GM18873 (cell line): Measurements from ENCODE around the gene BMPR1A.

Experiments
- ATAC-seq: cut with Tn5 transposase; IDR thresholded peaks from one replicate; pipeline ENCODE4 v1.9.1; 2021; ENCODE audit warnings: mild to moderate bottlenecking, moderate library complexity, moderate number of reproducible peaks; ENCODE audit not compliant: unreplicated experiment, low FRiP score

The BMPR1A gene

DNA sequence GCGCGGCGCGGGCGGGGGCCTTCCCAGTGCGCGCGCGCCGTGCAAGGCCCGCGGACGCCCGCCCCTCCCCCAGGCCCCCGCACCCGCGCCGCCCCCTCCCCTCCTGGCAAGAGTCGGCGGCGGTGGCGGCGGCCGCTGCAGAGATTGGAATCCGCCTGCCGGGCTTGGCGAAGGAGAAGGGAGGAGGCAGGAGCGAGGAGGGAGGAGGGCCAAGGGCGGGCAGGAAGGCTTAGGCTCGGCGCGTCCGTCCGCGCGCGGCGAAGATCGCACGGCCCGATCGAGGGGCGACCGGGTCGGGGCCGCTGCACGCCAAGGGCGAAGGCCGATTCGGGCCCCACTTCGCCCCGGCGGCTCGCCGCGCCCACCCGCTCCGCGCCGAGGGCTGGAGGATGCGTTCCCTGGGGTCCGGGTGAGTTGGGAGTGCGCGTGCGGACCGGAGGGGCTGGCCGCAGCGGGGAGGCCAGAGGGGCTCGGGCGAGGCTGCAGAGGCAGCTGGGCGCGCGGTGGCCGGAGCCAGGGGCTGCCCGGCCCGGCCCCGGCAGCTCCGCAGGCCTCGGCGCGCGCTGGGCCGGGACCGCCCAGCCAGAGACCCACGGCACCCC, at the start of gene BMPR1A:
BMPR1A (plus strand) TSS at position 109 of the 602 bp plus-strand sequence. CDS start 119,400 bp downstream, outside the sequence.
- ATAC-seq, result peak; percentile 24

DNA sequence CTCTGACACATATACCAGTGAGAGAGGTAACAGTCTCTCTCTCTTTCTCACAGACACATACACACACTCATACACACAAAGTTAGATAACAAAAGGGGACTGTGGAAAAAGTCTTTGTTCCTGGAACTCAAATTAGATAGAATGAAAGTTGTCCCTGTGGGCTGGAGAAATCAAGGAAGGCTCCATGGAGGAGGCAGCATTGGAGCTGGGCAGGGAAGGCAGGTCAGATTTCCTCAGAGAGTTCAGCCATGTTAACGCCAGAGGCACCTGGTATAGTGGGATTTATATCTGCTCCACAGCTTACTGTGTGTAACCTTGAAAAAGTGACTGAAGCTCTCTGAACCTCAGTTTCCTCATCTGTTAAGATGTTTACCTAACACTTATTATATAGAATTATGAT, 49.4 kb upstream of the BMPR1A start:
- ATAC-seq, result no peak

DNA sequence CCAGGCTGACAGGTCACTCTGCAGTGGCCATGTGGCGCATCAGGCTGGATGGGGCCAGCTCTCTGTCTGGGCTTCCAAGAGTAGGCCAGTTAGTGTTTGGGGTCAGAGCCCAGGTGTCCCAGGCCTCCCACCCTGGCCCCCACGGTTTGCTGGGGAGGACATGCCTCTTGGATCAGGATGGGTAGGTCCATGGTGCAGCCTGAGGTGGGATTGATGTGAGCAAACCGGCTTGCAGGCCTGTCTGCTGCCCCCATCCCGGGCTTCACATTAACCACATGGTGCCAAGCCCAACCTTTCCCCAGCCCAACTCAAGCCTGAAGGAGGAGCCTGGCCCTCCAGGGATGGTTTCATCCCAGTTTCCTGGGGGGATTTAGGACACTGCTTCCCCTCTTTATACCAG, 48.9 kb upstream of the BMPR1A start:
- ATAC-seq, result no peak

DNA sequence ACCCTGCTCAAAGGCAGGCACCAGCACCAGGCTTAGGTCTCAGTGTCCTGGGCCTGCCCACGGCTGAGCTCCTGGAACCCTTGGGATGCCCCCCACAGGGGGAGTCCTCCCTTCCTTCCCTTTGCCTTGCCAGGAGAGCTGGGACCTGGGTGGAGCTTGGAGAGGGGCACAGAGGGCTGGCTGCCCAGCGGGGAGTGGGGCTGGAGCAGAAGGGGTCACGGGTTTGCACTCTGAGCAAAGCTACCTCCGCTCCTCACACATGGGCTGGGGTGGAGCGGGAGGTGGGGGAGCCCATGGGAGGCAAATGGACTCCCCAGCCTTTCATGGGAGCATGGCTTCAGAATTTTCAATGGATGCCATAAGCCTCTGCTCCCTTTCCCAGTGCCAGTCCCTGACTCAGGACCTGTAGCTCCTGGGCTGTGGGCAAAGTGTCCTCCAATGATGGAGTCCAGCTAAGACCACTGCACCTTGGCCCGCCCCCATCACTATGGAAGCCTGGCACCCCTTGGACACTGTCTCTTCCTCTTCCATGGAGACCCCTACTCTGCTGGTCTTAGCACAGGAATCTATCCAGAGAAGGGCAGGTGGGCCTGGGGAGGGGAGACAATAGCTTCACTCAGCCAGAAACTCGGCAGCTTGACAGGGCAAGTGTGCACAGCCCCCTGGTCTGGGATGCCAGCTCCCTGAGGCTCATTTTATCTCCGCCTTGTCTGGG, 48.2 kb upstream of the BMPR1A start:
- ATAC-seq, result no peak

DNA sequence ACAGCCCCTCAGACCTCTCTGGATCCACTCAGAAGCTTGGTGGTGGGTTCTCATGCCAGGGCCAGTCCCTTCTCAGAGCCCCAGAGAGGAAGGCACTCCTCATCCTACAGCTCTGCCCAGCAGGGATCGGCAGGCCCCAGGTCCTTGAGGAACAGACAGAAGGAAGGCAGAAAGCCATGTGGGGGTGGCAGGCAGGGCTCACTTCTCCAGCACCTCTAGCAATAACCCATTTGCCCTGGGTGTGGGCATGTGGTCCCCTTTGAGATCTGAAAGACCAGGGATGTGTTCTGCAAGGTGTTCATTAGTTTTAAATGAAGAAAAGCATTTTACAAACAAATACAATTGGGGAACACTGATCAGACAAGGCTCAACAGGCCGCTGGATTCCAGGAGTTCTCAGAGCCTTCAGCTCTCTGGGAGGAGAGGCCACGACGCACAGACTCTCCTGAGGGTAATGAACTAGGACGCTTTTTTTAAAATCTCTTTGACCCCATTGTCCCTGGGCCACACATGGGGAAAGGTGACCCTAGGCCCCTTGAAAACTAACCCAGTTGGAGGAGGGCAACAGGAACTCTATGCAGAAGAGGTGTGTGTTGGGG, 47.5 kb upstream of the BMPR1A start:
- ATAC-seq, result no peak

DNA sequence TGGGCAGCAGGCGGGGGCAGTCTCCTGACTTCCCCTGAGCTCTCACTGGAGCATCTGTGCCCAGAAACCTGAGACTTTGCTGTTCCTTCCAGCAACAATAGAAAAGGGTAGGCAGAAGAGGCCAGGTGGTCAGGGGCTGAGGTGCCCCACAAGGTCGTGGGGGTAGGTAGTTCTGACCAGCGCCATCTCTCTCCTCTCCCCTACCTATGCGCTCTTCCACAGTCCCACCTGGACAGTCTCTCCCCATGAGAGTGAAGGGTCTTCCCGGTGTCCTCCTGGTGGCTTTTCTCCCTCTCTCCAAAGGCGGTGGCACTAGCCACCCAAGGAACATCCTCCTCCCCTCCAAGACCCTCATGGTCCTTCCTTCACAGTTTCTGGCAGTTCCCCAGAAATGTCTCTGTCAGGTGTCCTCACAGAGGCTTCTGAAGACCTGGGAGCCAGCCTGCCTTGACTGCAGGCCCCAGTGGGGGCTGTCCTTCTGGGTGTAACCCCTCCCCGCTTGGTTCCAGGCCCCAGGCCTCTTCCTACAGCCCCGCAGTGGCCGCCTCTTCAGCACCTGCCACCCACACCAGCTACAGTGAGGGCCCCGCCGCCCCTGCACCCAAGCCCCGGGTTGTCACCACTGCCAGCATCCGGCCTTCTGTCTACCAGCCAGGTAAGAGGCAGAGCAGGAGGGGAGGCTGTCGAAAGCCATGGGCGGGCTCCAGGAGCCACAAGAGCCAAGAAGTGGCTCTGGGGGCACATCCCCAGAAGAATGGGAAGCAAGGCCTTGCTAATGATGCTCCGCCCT, 46.8 kb upstream of the BMPR1A start:
- no peak for ATAC-seq

DNA sequence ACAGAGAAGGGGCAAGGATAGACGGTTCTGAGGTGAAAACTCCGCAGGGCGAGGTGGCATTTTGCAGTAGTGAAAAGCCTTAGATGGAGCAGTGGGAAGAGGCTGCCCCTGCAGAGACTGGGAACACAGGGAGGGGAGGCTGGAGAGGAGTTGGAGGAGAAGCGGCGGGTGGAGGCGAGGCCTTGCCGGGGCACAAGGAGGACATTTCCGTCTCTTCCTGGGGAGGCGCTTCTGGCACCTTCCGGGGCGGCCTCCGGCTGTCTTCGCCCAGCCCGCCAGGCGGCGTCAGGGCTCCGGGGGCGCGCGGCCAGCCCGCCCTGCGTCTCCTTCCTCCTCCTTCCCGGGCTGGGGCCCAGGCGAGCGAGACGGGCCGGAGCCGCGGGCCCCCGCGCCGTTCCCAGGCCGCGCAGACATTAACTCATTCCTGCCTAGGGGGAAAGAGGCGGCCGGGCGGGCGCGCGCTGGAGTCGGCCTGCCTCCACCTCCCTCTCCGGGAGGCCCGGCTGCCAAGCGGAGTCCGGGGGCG, 45.4 kb upstream of the BMPR1A start:
- peak; percentile 65 for ATAC-seq

DNA sequence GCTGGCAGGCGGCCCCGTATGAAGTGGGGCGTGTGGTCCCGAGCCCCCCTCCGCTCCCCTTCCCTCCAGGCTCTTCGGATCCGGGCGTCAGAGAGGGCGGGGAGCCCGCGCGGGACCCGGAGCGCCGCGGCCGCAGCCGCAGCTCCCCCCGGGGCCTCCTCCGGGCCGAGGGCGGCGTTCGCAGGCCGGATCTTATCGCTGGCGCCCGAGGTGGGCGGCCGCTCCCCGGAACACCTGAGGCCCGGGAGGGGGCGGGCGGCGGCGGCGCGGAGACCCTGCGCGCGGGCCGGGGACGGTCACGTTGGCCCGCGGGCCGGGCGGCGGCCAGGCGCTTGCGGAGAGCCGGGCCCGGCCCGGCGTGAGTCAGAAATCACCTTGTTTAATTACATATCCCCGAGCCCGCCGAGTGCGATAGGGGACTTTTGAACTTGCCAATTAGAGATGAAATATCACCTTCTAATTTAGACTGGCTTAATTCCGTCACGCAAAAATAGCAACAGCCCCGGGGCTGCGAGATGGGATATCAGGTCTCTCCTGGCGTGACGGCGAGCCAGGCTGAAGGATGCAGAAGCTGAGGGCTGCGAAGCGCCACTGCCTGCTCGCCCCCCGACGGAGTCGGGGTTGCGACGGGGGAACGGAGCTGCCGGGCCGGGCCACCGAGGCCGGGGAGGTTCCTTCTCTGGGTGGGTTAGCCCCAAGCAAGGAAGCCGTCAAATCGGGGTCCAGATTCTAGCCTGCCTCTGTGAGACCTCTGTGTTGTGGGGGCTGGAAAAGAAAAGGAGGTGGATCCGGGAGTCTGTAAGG, 44.7 kb upstream of the BMPR1A start:
- ATAC-seq, result peak; percentile 29

DNA sequence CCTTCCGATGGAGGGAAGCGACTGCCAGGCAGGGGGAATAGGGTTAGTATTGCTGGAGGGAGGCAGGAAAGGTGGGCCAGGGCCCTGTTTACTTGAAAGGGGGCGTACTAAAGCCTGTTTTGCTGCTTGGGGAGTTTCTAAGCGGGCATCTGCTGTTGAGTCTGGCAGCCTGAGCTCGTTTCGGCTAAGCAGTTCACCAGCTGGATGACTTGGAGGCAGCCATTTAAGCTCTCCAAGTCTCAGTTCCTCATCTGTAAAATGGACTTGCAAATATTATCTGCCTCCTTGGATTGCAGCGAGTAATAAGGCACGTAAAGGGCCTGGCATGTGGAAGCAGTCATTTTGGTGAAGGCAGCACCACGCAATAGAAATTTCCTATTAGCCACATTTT, 44.1 kb upstream of the BMPR1A start:
- ATAC-seq, result peak; percentile 29

DNA sequence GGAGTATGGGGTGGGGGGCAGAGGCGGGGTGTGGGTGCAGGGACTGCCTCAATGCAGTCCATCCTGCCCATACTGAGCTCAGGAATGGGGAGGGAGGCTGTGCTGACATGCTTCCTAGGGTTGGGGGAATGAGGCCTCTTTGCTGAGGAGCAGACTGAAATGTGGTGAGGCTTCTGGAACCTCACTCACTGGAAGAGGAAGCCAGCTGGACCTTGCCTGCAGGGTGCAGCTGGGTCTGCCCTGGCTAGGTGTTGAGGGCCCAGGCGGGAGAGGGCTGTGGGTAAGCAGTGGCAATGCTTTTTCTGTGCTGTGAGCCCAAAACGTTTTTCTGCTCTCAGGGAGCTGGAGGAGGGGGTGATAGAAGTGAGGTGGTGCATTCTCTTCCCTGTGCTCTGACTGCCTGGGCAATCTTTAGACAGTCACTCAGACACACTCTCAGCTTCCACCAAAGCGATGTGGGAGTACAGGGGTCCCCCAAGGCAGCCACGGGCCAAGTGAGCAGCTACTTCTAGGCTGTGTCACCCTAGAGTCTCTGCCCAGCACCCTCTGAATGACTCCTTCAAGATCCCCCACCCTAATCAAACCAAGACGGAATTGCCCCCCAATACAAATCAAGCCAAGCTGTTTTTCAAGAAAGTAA, 41.1 kb upstream of the BMPR1A start:
- ATAC-seq, result no peak

DNA sequence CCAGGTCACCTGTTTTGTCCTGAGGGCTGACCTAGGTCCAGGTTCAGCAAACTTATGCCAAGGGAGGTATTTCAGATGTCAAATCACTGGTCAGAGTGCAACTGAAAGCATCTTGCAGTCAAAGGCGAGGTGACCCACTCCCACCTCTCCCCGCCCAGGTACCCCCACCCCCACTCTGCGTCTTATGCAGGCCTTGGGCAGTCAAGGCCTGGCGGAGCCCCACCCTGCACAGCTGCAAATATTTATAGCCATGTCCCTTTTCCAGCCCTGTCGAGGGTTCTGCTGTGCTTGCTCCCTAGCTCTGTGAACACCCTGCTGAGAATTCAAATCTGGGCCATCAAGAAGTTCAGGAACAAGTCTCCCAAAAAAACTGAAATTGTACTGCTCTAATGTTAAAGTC, 40.6 kb upstream of the BMPR1A start:
- ATAC-seq, result no peak

DNA sequence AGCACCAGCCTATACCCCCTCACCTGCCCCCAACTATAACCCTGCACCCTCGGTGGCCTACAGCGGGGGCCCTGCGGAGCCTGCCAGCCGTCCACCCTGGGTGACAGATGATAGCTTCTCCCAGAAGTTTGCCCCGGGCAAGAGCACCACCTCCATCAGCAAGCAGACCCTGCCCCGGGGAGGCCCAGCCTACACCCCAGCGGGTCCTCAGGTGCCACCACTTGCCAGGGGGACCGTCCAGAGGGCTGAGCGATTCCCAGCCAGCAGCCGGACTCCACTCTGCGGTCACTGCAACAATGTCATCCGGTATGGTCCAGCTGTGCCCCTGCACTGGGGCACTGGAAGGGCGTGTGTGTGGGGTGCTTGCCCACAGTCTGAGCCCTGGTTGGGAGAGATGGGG, 40.0 kb upstream of the BMPR1A start:
- ATAC-seq, result no peak

DNA sequence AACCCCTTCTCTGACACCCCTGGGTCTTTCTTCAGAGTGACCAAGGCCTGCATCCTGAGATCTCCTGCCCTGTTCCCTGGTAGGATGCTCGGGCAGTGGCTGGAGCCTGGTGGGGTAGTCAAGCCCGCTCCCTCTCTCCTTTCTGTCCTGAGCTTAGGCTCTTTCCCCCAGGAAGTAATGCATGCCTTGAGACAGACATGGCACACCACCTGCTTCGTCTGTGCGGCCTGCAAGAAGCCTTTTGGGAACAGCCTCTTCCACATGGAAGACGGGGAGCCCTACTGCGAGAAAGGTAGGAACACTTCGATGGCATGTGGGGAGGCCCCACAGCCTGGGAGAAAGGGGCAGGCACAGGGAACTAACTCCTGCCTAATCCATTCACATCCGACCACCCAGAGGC, 37.9 kb upstream of the BMPR1A start:
- ATAC-seq, result no peak

DNA sequence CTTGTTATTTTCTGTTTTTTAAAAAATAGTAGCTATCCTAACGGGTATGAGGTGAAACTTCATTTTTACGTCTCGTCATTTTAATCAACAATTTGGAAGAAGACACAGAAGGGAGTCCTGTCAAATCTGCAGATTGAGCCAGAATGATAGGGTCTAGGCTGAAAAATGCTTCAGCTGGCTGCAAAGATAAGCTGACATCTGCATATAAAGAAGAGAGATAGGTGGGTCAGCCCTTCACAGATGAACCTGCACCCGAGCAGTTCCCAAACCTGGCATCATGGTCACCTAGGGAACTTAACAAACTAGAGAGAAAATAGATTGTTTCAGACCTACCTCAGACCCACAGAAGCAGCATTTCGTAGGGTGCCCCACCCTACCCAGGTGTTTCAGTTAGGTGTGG, 35.2 kb upstream of the BMPR1A start:
- ATAC-seq, result no peak

DNA sequence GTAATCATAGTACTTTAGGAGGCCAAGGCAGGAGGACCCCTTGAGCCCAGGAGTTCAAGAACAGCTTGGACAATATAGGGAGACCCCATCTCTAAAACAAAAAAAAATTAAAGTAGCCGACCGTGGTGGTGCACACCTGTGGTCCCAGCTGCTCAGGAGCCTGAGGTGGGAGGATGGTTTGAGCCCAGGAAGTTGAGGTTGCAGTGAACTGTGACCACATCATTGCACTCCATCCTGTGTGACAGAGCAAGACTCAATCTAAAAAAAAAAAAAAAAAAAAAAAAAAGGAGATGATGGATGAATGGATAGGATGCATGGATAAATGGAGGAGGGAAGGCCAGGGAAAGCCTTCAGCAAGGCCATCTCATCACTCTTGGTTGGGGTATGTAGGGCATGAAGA, 33.4 kb upstream of the BMPR1A start:
- ATAC-seq, result no peak

DNA sequence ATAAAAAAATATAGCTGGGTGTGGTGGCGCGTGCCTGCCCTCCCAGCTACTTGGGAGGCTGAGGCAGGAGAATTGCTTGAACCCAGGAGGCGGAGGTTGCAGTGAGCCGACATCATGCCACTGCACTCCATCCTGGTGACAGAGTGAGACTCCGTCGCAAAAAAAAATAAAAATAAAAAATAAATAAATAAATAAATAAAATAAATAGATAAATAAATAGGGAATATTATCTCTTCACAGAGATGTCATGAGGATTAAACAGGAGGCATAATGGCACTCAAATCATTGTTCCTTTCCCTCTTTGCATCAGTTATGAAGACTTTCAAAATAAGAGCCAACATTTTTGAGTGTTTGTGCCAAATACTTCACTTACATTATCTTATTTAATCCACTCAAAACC, 32.0 kb upstream of the BMPR1A start:
- ATAC-seq, result no peak

DNA sequence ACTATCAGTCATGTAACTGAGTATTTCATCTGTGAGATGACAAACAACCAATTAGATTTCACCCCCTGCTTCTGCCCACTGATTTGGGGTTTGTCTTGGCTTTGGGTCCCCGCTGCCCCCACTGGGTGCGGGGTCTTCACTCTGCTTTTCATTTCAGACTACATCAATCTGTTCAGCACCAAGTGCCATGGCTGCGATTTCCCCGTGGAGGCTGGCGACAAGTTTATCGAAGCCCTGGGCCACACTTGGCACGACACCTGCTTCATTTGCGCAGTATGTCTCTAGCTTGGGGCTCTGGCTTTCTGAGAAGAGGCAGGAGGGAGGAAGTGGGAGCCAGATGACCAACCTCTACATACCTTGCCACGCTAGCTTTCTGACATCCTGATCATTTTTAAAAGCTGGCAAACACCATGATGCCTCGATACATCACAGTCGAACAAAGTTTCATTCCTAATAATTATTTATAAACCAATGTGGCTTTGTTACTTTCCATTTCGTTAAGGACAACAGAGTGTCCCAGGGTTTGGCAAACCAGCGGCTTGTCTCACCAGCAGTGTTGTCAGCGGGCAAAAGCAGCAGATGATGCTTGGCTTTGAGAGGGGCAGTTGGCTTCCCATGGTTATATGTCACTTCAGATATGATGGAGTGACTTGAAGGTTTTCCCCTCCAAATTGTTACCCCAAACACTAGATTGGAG, 30.3 kb upstream of the BMPR1A start:
- ATAC-seq, result no peak

DNA sequence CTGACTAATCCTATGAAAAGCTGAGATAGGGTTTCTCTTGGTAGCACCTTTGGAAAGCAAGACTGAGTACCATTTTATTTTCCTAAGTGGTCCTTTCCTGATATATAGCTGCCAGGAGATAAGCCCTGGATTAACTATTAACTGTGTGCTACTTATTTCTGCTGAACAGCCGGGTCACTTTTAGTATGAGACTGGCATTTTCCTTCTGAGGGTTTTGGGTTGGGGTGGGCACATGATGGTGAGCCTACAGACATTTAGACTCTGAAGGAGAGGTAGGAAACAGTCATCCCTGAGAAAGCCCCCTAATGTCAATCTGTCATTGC, 29.8 kb upstream of the BMPR1A start:
- ATAC-seq, result no peak

DNA sequence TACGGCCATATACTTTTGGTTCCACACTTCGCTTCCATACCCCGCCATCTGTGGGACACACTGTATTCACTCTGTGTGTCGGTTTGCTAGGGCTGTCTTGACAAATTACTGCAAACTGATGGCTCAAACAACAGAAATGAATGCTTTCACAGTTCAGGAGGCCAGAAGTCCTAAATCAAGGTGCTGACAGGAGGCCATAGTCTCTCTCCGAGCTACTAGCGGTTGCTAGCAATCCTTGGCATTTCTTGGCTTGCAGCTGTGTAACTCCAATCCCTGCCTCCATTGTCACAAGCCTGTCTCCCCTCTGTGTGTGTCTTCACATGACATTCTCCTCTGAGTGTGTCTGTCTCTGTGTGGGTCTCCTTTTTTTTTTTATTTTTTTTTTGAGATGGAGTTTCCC, 28.9 kb upstream of the BMPR1A start:
- no peak for ATAC-seq
